Naive thymus-derived CD8-positive, alpha-beta T cell (primary cell): Measurements from ENCODE around the gene ADCK2. TPM values are rescaled to one million over a fixed set of nuclear protein-coding genes. Genes with fewer than 3 reads are reported as not detected.
"Not testable (repeated sequence)": the region's sequence is repeated elsewhere in the genome, so short reads cannot be mapped to it uniquely, and the experiment has no call there.

Source experiments
- ATAC-seq, 2 donors: fragments of 150-1000 bp; cut with Tn5 transposase in 1 of 2; sonication (Bioruptor Pico), chemical (Tn5 transposase) in 1 of 2; 1 replicate in 1 of 2; 2 replicates in 1 of 2; pipeline ENCODE4 v1.10.0; 2021; ENCODE audit warnings: mild to moderate bottlenecking in 2 of 2, moderate library complexity in 2 of 2
- POLR2A ChIA-PET: fragments of 350-600 bp; sonication (Branson Sonifier 250); formaldehyde crosslinking; loops from one replicate; lab custom pipeline; 2021; ENCODE audit warnings: antibody characterized with exemption; lab: Charles Lee
- DNase-seq, 10 donors: peaks; one replicate each; pipeline versions ENCODE4 v3.0.0 to v3.0.0-alpha.2; 2020 to 2022
- H3K27ac Mint-ChIP-seq, 10 donors: one replicate each; pipeline ENCODE4 v1.8.0; 2020 to 2022; ENCODE audit warnings: mild to moderate bottlenecking in 10 of 10, mixed read lengths in 10 of 10, moderate library complexity in 4 of 10, inconsistent platforms in 1 of 10
- H3K27me3 Mint-ChIP-seq, 5 donors: one replicate each; pipeline ENCODE4 v1.8.0; 2021 to 2022; ENCODE audit warnings: mixed read lengths in 5 of 5
- H3K36me3 Mint-ChIP-seq, 3 donors: one replicate each; pipeline ENCODE4 v1.8.0; 2020 to 2022; ENCODE audit warnings: mixed read lengths in 3 of 3, mild to moderate bottlenecking in 2 of 3, inconsistent platforms in 1 of 3
- H3K4me1 Mint-ChIP-seq, 4 donors: one replicate each; pipeline ENCODE4 v1.8.0; 2021 to 2022; ENCODE audit warnings: mixed read lengths in 4 of 4
- H3K4me3 Mint-ChIP-seq, 10 donors: one replicate each; pipeline ENCODE4 v1.8.0; 2020 to 2022; ENCODE audit warnings: mild to moderate bottlenecking in 10 of 10, mixed read lengths in 10 of 10, moderate library complexity in 6 of 10, inconsistent platforms in 1 of 10
- H3K9me3 Mint-ChIP-seq, 9 donors: one replicate each; pipeline ENCODE4 v1.8.0; 2020 to 2022; ENCODE audit warnings: mixed read lengths in 9 of 9, mild to moderate bottlenecking in 3 of 9, inconsistent platforms in 1 of 9, moderate library complexity in 1 of 9
- polyA plus RNA-seq, 3 donors: library from polyadenylated mRNA; unstranded; fragments of 300-500 nt; fragmentation: Illumina TruSeq; gene quantifications; one replicate each; pipeline ENCODE4 v1.2.3, GENCODE V29; 2021
- total RNA-seq, 8 experiments: library from RNA in 2 of 8; stranded (reverse) in 2 of 8; gene quantifications; one replicate each; pipeline ENCODE4 v1.2.3 and lab custom pipeline; 2021 to 2026

The ADCK2 gene
- total and polyA plus RNA-seq, 5 experiments from 2014 or later = 16.4 to 28.5 (median 25.2) TPM

- H3K9me3 Mint-ChIP-seq, H3K27me3 Mint-ChIP-seq, H3K27ac Mint-ChIP-seq, H3K4me3 Mint-ChIP-seq, ATAC-seq, DNase-seq: not testable (repeated sequence)
- POLR2A ChIA-PET = interaction anchor here (0.7 kb wide), 1 partner anchor 270 kb away, joined by 3 read pairs; no protein-coding TSS in a partner anchor
- H3K4me1 Mint-ChIP-seq = peaks cover 17 to 52% (median 45%) of the 10 kb centered on the region in 4 donors
- H3K36me3 Mint-ChIP-seq = peaks cover 0 to 54% (median 13%) of the 10 kb centered on the region in 3 donors
Observed at GRCh38 chr7:140676956-140677355, 4.2 kb downstream of the ADCK2 start.

DNA sequence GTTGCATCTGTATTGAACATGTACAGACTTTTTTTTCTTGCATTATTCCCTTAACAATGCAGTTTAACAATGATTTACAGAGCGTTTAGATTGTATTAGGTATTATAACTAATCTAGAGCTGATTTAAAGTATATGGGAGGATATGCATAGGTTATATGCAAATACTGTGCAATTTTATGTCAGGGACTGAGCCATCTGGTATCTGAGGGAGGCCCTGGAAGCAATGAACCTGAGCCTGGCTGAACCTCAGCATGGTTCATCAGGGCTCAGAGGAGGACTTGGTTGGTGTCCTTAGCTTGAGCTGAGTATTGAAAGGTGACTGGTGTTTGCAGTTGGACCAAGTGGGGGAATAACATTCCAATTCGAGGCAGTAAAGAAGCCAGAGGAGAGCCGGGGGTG lies 4.8 kb downstream of the ADCK2 start:
- no peak overlapping the region for H3K4me3 Mint-ChIP-seq
- no peaks in the 10 kb centered on the region for H3K27me3 Mint-ChIP-seq
- no peak for ATAC-seq
- H3K36me3 Mint-ChIP-seq = peaks cover 0 to 58% (median 16%) of the 10 kb centered on the region in 3 donors
- no peaks in the 10 kb centered on the region for H3K9me3 Mint-ChIP-seq
- POLR2A ChIA-PET = interaction anchor here (0.7 kb wide), 1 partner anchor 270 kb away, joined by 3 read pairs; no protein-coding TSS in a partner anchor
- H3K27ac Mint-ChIP-seq = peak overlapping the region in 2 of 10 donors; percentile 11 to 91
- DNase-seq = no peak
- H3K4me1 Mint-ChIP-seq = peaks cover 19 to 47% (median 43%) of the 10 kb centered on the region in 4 donors

- peak overlapping the region in 2 of 10 donors; percentile 12 to 91 for H3K27ac Mint-ChIP-seq
- peaks cover 19 to 46% (median 42%) of the 10 kb centered on the region in 4 donors for H3K4me1 Mint-ChIP-seq
- H3K27me3 Mint-ChIP-seq = no peaks in the 10 kb centered on the region
- DNase-seq (no peak), ATAC-seq (no peak)
- H3K9me3 Mint-ChIP-seq = no peaks in the 10 kb centered on the region
- POLR2A ChIA-PET = no interaction called here
- H3K4me3 Mint-ChIP-seq = peak overlapping the region in 1 of 10 donors; percentile 11
- H3K36me3 Mint-ChIP-seq = peaks cover 0 to 60% (median 16%) of the 10 kb centered on the region in 3 donors
Observed at GRCh38 chr7:140678081-140678815, 5.5 kb downstream of the ADCK2 start.

DNA sequence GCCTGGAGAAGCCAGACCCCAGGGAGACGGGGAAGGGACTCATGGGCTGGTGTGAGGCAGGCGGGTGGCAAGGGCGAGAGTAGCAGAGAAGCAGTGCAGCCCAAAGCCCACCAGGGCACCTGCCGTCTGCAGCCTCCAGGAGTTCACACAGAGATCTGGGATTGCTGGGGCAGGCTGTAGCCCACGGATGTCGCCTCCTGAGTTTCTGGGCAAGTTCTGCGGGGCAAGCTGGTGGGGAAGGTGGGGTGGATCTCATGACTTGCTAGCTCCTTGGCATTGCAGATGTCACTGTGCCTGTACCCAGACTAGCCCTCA lies 6.0 kb downstream of the ADCK2 start:
- H3K9me3 Mint-ChIP-seq = no peaks in the 10 kb centered on the region
- peaks cover 0 to 66% (median 16%) of the 10 kb centered on the region in 3 donors for H3K36me3 Mint-ChIP-seq
- DNase-seq = no peak
- H3K27me3 Mint-ChIP-seq = no peaks in the 10 kb centered on the region
- H3K27ac Mint-ChIP-seq = peak overlapping the region in 2 of 10 donors; percentile 22 to 91
- no peak for ATAC-seq
- H3K4me3 Mint-ChIP-seq = no peak overlapping the region
- POLR2A ChIA-PET = no interaction called here
- peaks cover 19 to 42% (median 39%) of the 10 kb centered on the region in 4 donors for H3K4me1 Mint-ChIP-seq

DNA sequence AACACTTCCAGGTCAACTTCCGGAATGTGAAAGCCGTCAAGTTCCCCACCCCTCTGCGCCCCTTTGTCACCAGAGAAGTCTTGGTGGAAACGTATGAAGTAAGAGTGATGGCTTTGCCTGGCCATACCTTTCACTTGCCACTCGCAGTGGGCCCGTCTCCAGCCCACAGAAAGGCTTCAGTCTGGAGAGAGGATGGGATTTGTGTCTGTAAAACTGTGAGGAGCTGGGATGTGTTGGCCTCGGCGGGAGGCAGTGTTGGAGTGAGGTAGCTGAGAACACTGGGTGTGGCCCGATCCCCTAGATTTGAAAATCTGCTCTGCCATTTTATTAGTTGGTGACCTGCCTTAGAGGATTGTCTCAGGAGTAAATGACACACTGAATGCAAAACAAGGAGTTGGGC lies 6.4 kb downstream of the ADCK2 start:
- POLR2A ChIA-PET = no interaction called here
- Mint-ChIP-seq H3K9me3 (no peaks in the 10 kb centered on the region), H3K36me3 (peaks cover 0 to 70% (median 16%) of the 10 kb centered on the region in 3 donors), H3K27ac (peak overlapping the region in 1 of 10 donors; percentile 22), H3K4me3 (no peak overlapping the region), H3K4me1 (peaks cover 19 to 38% (median 35%) of the 10 kb centered on the region in 4 donors), H3K27me3 (no peaks in the 10 kb centered on the region)
- DNase-seq = no peak
- no peak for ATAC-seq

DNA sequence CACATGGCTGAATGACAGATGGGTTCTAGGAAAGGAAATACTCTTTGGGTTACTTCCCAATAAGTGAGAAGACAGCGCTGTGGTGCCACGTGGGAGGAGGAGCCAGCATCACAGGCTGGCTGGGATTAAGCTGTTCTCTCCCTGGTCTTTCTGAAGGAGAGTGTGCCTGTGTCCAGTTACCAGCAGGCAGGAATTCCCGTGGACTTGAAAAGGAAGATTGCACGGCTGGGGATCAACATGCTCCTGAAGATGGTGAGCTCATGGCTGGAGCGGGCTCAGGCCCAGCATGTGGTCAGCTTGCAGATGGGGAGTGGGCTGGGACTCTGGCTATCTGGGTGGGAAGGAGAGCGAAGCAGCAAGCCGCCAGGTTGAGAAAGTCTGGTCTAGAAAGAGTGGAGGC lies 8.1 kb downstream of the ADCK2 start:
- Mint-ChIP-seq H3K27me3 (no peaks in the 10 kb centered on the region), H3K27ac (no peak overlapping the region), H3K36me3 (peaks cover 0 to 82% (median 19%) of the 10 kb centered on the region in 3 donors), H3K4me3 (no peak overlapping the region), H3K9me3 (no peaks in the 10 kb centered on the region), H3K4me1 (peaks cover 18 to 21% (median 19%) of the 10 kb centered on the region in 4 donors)
- no peak for ATAC-seq
- POLR2A ChIA-PET = no interaction called here
- no peak for DNase-seq

- Mint-ChIP-seq H3K27me3 (no peaks in the 10 kb centered on the region), H3K4me1 (peaks cover 11 to 16% (median 12%) of the 10 kb centered on the region in 4 donors), H3K27ac (no peak overlapping the region), H3K36me3 (peaks cover 0 to 83% (median 20%) of the 10 kb centered on the region in 3 donors), H3K4me3 (no peak overlapping the region), H3K9me3 (no peaks in the 10 kb centered on the region)
- POLR2A ChIA-PET = no interaction called here
- ATAC-seq = no peak
- no peak for DNase-seq
Observed at GRCh38 chr7:140681766-140682165, 9.0 kb downstream of the ADCK2 start.

DNA sequence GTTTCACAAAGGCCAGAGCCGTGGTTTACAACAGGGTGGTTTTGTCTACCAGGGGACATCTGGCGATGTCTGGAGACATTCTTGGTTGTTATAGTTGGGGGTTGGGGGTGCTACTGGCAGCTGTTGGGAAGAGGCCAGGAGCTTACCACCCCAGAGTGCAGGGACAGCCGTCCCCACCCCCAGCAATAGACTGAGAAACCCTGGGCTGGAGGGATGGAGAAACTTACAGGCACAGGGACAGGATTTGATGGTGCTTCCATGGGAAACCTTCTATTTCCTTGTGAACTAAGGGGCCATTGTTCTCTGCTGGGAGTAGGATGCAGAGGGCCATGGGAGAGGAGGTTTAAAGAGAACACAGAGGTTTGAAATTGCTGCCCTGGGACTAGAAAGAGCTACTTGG lies 10.9 kb downstream of the ADCK2 start:
- Mint-ChIP-seq H3K27ac (peak overlapping the region in 2 of 10 donors; percentile 27 to 48), H3K36me3 (peaks cover 0 to 78% (median 23%) of the 10 kb centered on the region in 3 donors)

DNA sequence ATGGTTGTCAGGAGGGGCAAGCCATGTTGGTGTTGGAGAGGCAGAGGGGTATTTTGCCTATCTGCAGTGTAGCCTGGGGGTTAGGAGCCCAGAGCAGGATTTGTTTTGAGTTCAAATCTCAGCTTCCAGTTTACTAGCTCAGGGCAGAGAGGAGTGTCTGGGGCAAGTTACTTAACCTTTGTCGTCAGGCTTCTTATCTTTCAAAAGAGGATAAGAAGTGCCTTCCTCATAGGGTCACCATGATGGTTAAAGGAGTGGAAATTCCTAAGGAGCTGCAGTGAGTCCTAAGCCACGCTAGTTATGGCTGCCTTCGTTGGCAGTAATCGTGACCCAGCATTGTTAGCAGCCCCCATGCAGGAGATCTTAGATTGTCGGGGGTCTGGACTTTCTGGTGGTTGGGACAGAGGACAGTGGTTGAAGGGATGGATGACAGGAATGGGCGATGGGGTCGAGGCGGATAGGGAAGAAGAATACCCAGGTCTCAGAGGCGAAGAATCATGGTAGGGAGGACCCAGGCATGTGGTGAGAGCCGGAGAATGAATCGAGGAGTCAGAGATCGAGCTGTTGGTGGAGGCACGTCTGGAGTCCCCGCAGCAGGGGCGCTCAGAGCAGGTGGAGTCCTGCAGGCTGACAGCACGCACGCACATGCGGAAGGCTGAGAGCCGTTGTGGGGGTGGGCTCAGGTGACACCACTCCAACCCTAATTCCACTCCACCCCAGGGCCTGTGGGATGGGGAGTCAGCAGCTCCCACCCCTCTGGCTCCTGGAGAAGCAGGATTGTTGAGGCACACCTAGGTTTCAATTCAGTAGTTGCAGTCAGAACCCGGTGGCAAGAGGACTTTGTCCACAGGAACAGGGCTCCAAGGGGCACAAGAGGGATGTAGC lies 11.6 kb downstream of the ADCK2 start:
- peak overlapping the region in 3 of 10 donors; percentile 43 to 76 (median 48) for H3K27ac Mint-ChIP-seq
- H3K4me3 Mint-ChIP-seq = no peak overlapping the region
- POLR2A ChIA-PET = interaction anchor here (1.8 kb wide), 1 partner anchor 11 kb away, joined by 4 read pairs; the partner anchor contains the start of gene ADCK2
- DNase-seq = no peak
- no peak for ATAC-seq
- peaks cover 0 to 75% (median 20%) of the 10 kb centered on the region in 3 donors for H3K36me3 Mint-ChIP-seq
- peaks cover 0 to 4% (median 2%) of the 10 kb centered on the region in 4 donors for H3K4me1 Mint-ChIP-seq
- no peaks in the 10 kb centered on the region for H3K27me3 Mint-ChIP-seq
- H3K9me3 Mint-ChIP-seq = no peaks in the 10 kb centered on the region

More for the DNA sequence above, 10.9 kb downstream of the ADCK2 start:
- ATAC-seq = no peak
- POLR2A ChIA-PET = interaction anchor here (1.8 kb wide), 1 partner anchor 10 kb away, joined by 4 read pairs; the partner anchor contains the start of gene ADCK2
- Mint-ChIP-seq H3K4me1 (peaks cover 0 to 4% (median 2%) of the 10 kb centered on the region in 4 donors), H3K4me3 (no peak overlapping the region), H3K27me3 (no peaks in the 10 kb centered on the region), H3K9me3 (no peaks in the 10 kb centered on the region)
- no peak for DNase-seq

GRCh38 chr7:140685407-140686087 lies 12.8 kb downstream of the ADCK2 start:
- DNase-seq (no peak), ATAC-seq (no peak)
- H3K27me3 Mint-ChIP-seq = no peaks in the 10 kb centered on the region
- H3K9me3 Mint-ChIP-seq = no peaks in the 10 kb centered on the region
- POLR2A ChIA-PET = interaction anchor here (1.3 to 1.4 kb wide), 3 partner anchors 10 to 37 kb away, joined by 3 read pairs; no protein-coding TSS in a partner anchor
- H3K36me3 Mint-ChIP-seq = peaks cover 0 to 66% (median 16%) of the 10 kb centered on the region in 3 donors
- H3K4me1 Mint-ChIP-seq = peaks cover 0 to 4% (median 2%) of the 10 kb centered on the region in 4 donors
- peak overlapping the region in 2 of 10 donors; percentile 24 to 33 for H3K27ac Mint-ChIP-seq
- no peak overlapping the region for H3K4me3 Mint-ChIP-seq

DNA sequence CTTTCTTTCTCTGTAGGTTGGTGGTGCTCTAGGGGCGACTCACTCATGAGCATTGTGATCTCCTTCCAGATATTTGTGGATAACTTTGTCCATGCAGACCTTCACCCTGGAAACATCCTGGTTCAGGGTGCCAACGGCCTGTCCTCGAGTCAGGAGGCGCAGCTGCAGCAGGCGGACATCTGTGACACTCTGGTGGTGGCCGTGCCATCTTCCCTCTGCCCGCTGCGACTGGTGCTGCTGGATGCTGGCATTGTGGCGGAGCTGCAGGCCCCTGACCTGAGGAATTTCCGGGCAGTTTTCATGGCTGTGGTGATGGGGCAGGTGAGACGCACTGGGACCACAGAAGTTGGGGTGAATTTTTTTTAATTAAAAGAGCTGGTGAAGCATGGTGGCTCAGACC lies 14.2 kb downstream of the ADCK2 start:
- Mint-ChIP-seq H3K9me3 (no peaks in the 10 kb centered on the region), H3K4me3 (no peak overlapping the region), H3K27me3 (no peaks in the 10 kb centered on the region), H3K36me3 (peaks cover 0 to 63% (median 11%) of the 10 kb centered on the region in 3 donors), H3K27ac (peak overlapping the region in 1 of 10 donors; percentile 13), H3K4me1 (peaks cover 0 to 2% (median under 1%) of the 10 kb centered on the region in 4 donors)
- ATAC-seq = no peak
- POLR2A ChIA-PET = no interaction called here
- no peak for DNase-seq

DNA sequence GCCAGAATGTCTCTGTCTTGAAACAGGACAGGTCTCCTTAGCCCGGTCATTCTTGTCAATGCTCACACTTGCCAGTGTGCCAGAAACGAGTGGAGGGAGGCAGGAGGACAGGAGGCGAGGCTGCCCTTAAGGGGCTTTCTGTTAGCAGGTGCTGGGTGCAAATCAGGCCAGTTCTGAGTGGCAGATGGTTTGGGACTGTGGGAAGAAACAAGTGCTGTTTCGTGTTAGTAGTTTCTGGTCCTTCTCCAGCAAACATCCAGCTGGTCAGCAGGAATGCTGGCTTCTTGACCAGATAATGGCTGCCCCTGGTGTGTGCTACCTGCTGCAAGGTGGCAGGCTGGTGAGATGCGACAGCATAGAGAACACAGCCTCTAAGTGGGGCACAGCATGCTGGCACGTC lies 15.6 kb downstream of the ADCK2 start:
- DNase-seq = no peak
- no peak overlapping the region for H3K4me3 Mint-ChIP-seq
- no peaks in the 10 kb centered on the region for H3K27me3 Mint-ChIP-seq
- peak overlapping the region in 3 of 10 donors; percentile 44 to 65 (median 48) for H3K27ac Mint-ChIP-seq
- no peak for ATAC-seq
- POLR2A ChIA-PET = no interaction called here
- H3K4me1 Mint-ChIP-seq = peaks cover 0 to 1% (median 0%) of the 10 kb centered on the region in 4 donors
- H3K9me3 Mint-ChIP-seq = no peaks in the 10 kb centered on the region
- H3K36me3 Mint-ChIP-seq = peaks cover 0 to 59% (median 8%) of the 10 kb centered on the region in 3 donors
